GM19023 (cell line): ENCODE results near the gene OTUD1.
A peak's percentile ranks its signal among the peaks of the same experiment; 100 is the strongest.

Experiments
- ATAC-seq: cut with Tn5 transposase; IDR thresholded peaks from one replicate; pipeline ENCODE4 v1.9.1; 2021; ENCODE audit warnings: mild to moderate bottlenecking, moderate library complexity; ENCODE audit not compliant: unreplicated experiment

Gene OTUD1

DNA sequence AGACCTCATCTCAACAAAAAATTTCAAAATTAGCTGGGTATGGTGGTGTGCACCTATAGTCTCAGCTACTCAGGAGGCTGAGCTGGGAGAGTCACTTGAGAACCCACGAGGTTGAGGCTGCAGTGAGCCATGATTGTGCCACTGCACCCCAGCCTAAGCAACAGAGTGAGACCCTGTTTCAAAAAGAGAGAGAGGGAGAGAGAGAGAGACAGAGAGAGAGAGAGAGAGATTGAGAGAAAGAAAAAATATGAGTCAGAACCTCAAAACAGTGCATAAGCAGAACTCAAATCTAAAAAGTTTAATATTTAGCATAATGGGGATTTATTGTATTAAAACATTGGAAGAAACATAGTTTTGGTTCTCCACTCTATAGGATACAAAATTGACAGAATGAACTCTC is 17.5 kb upstream of the OTUD1 start:
- ATAC-seq, result no peak

DNA sequence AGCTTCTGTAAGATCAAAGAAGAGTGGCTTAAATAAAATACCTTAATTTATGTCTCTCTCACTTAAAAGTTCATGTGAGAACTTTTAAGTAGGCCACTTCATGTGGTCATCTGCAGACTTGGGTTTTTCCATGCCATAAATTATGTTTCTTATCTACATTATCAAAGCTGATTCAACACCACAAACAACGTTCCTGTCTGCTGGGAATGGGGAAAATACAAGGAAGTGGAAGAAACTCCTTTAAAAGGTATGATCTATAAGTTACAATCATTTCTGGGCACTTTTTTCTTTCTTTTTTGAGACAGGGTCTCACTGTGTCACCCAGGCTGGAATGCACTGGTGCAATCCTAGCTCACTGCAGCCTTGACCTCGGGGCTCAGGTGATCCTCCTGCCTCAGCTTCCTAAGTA is 16.9 kb upstream of the OTUD1 start:
- ATAC-seq, result no peak

- ATAC-seq, result no peak
These were observed 6.7 kb upstream of the OTUD1 start for GRCh38 chr10:23432166-23432565.

DNA sequence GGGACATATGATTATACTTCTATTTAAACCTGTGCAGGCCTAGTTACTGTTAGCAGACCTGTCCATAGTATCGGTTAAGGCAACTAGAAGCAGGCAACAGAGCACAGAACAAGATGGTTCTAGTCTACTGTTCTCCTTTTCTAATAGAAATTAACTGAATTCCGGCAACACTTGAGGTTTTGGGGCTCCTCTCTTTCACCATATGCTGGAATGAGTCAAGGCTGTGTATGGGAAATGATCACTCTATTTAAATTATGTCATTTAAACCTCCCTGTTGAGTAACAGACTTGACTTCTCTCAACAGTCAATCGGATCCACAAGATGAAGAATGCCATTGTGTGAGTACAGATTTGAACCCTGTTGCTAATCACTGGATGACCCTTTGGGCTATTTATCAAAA is 6.2 kb upstream of the OTUD1 start:
- ATAC-seq, result no peak

- no peak for ATAC-seq
These were observed 5.2 kb upstream of the OTUD1 start for GRCh38 chr10:23433701-23434100.

DNA sequence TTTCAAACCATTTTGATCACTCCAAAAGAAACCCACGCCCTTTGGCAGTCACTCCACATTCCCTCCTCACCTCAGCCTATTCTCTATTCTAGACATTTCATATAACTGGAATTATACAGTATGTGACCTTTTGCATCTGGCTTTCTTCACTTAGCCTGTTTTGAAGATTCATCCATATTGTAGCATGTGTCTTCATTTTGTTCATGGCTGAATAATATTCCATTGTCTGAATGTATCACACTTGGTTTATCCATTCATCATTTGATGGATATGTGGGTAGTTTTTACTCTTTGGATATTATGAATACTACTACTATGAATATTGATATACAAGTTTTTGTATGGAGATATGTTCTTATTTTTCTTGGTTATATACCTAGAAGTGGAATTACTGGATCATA is 3.5 kb upstream of the OTUD1 start:
- no peak for ATAC-seq

- ATAC-seq, result no peak
These were observed 1.9 kb upstream of the OTUD1 start for GRCh38 chr10:23436983-23437382.

GRCh38 chr10:23437963-23438546 is 820 bp upstream of the OTUD1 start:
- no peak for ATAC-seq

- ATAC-seq, result no peak
These were observed 631 bp downstream of the OTUD1 start for GRCh38 chr10:23439452-23439960.

DNA sequence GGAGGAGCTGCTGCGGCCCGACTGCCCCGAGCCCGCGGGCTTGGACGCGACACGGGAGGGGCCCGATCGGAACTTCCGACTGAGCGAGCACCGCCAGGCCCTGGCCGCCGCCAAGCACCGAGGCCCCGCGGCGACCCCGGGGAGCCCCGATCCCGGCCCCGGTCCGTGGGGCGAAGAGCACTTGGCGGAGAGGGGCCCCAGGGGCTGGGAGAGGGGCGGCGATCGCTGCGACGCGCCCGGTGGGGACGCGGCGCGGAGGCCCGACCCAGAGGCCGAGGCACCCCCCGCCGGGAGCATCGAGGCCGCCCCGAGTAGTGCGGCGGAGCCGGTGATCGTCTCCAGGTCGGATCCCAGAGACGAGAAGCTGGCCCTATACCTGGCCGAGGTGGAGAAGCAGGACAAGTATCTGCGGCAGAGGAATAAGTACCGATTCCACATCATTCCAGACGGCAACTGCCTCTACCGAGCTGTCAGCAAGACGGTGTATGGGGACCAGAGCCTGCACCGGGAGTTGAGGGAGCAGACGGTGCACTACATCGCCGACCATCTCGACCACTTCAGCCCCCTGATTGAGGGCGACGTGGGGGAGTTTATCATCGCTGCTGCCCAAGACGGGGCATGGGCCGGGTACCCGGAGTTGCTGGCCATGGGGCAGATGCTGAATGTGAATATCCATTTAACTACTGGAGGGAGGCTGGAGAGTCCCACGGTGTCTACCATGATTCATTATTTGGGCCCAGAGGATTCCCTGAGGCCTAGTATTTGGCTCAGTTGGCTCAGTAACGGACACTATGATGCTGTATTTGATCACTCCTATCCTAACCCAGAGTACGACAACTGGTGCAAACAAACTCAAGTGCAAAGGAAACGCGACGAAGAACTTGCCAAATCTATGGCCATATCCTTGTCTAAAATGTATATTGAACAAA is 1.4 kb downstream of the OTUD1 start:
- peak; percentile 22 for ATAC-seq

- ATAC-seq, result no peak
These were observed 2.4 kb downstream of the OTUD1 start for GRCh38 chr10:23441251-23441650.

DNA sequence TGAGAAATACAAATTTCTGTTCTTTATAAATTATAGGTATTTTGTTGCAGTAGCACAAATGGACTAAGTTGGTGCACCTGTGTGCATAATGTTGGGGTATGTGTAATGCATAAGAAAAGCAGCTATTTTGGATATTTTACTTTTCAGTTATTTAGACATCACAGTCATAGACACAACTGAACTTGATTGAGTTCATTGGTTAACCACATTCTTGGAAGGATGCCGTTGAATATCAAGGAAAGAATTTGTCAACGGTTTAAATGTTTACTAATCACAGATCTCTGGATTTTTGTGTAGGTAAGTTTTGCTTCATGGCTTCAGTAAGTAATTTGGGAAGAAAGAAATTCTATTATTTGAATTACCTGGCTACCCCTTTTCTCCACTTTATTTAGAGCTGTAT is 4.1 kb downstream of the OTUD1 start:
- ATAC-seq, result no peak

DNA sequence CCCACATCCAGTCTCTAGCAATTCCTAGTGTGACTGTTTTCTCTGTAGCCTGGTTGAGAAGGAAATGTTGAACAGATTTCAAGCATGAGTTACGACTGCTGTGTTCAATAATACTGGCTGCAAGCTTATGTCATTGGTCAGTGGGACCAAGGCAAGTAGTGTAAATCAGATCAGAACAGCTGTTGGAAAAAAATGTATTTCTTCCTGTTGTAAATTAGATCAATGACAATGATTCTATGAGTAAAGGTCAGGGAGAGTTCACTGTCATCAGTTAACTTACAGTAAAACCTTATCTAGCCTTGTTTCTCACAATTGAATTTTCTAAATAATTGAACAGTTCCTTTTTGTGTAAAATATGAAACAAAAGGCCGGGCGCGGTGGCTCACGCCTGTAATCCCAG is 6.7 kb downstream of the OTUD1 start:
- no peak for ATAC-seq

- ATAC-seq, result no peak
These were observed 9.4 kb downstream of the OTUD1 start for GRCh38 chr10:23448323-23448722.

- peak; percentile 90 for ATAC-seq
These were observed 10.1 kb downstream of the OTUD1 start for GRCh38 chr10:23448802-23449570.

DNA sequence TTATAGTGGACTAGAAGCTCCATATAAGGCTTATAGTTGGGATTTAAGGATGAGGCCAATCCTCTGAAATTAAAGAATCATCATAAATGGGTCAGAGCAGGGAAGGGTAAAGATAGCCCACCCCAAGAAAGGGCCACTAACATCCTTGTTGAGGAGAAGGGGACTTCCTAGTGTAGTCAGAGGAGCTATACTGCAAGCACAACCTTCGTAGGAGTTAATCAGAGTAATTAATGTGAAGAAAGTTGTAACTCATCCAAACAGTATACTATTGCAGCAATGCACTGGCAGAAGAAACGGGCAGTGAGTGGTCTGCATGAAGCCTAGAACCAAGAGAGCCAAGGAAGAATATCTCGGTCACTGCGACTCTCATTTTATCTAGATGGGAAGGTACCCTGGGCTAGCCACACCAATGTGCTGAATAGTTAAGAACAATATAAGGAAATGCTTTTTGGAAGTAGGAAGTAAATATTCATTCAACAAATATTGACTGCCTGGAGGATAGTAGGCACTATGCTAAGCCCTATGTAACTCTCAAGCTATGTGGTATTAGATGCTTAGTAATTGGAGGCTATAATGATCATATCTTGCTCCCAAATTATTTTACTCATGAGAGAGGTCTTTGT is 13.3 kb downstream of the OTUD1 start:
- no peak for ATAC-seq

GRCh38 chr10:23453465-23453864 is 14.6 kb downstream of the OTUD1 start:
- ATAC-seq, result no peak

- ATAC-seq, result no peak
These were observed 18.9 kb downstream of the OTUD1 start for GRCh38 chr10:23457632-23458417.

- no peak for ATAC-seq
These were observed 20.5 kb downstream of the OTUD1 start for GRCh38 chr10:23459308-23459939.

- no peak for ATAC-seq
These were observed 22.7 kb downstream of the OTUD1 start for GRCh38 chr10:23461557-23461956.
